IPS-20b (cell line): ENCODE data around the gene CATSPERB.

Source experiments
- H3K27ac ChIP-seq: one replicate; pipeline ENCODE4 v1.5.1; 2013; ENCODE audit warnings: low read length
- H3K27me3 ChIP-seq: 2 replicates; pipeline ENCODE4 v1.6.1; 2013; ENCODE audit warnings: mild to moderate bottlenecking, low read length, inconsistent platforms; ENCODE audit not compliant: insufficient read depth
- H3K36me3 ChIP-seq: 2 replicates; pipeline ENCODE4 v1.6.1; 2013; ENCODE audit warnings: low read depth, mild to moderate bottlenecking, inconsistent platforms, low read length, moderate library complexity; ENCODE audit not compliant: insufficient read depth
- H3K4me1 ChIP-seq: 2 replicates; pipeline ENCODE4 v1.6.1; 2013; ENCODE audit warnings: mild to moderate bottlenecking, control low read depth, inconsistent platforms, low read length, moderate library complexity; ENCODE audit not compliant: insufficient read depth
- H3K4me3 ChIP-seq: 2 replicates; pipeline ENCODE4 v1.5.1; 2013; ENCODE audit warnings: mild to moderate bottlenecking, low read length, inconsistent platforms
- H3K9ac ChIP-seq: 2 replicates; pipeline ENCODE4 v1.6.1; 2013; ENCODE audit warnings: low read depth, mild to moderate bottlenecking, inconsistent platforms, low read length, moderate library complexity
- H3K9me3 ChIP-seq: 2 replicates; pipeline ENCODE4 v1.6.1; 2013; ENCODE audit warnings: mild to moderate bottlenecking, low read depth, low read length, inconsistent platforms; ENCODE audit not compliant: insufficient read depth

The CATSPERB gene

DNA sequence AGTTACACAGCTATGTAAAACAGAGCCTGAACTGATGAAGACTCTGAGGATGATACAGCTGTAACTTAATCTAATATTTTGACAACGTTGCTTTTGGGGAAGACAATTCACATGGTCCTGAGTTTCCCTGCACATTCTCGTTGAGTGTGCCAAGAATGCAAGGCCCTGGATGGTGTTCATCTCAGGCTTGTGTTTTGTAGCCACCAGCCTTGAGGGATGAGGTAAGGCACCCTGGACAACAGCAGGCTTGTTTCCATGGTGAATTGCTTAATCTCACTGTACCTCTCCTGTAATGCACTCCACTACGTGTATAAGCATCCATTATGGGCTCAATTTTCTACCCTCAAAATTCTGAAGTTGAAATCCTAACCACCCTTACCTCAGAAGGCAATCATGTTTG, 2.1 kb downstream of the CATSPERB start:
- Histone ChIP-seq H3K27me3 (no peaks in the 10 kb centered on the region), H3K27ac (no peak overlapping the region), H3K36me3 (no peaks in the 10 kb centered on the region), H3K4me3 (no peak overlapping the region), H3K4me1 (no peaks in the 10 kb centered on the region), H3K9ac (no peak overlapping the region), H3K9me3 (no peaks in the 10 kb centered on the region)

DNA sequence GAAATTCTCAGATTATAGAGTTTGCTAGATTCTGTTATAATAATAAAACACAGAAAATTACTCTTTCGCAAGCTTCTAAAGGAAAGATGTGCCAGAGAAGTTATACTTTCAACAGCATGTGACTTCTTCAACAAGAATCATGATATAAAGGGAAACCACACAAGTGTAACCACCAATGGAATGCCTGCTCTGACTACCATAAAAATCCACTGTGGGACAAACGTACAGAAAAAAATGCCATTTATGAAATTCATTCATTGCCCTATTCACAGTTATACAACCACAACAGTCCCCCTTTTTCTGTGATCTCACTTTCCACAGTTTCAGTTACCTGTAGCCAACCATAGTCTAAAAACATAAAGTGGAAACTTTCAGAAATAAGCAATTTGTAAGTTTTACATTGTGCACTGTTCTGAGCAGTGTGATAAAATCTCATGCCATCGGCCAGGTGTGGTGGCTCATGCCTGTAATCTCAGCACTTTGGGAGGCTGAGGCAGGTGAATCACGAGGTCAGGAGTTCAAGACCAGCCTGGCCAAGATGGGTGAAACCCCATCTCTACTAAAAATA, 3.2 kb downstream of the CATSPERB start:
- no peak overlapping the region for H3K27ac ChIP-seq
- H3K36me3 ChIP-seq, result no peaks in the 10 kb centered on the region
- no peak overlapping the region for H3K4me3 ChIP-seq
- H3K27me3 ChIP-seq, result no peaks in the 10 kb centered on the region
- H3K9ac ChIP-seq, result no peak overlapping the region
- no peaks in the 10 kb centered on the region for H3K9me3 ChIP-seq
- no peaks in the 10 kb centered on the region for H3K4me1 ChIP-seq

GRCh38 chr14:91727121-91727520, 4.8 kb downstream of the CATSPERB start:
- no peaks in the 10 kb centered on the region for H3K27me3 ChIP-seq
- H3K36me3 ChIP-seq, result no peaks in the 10 kb centered on the region
- H3K9ac ChIP-seq, result no peak overlapping the region
- H3K9me3 ChIP-seq, result no peaks in the 10 kb centered on the region
- H3K4me3 ChIP-seq, result no peak overlapping the region
- no peaks in the 10 kb centered on the region for H3K4me1 ChIP-seq
- H3K27ac ChIP-seq, result no peak overlapping the region

GRCh38 chr14:91723501-91723900, 8.4 kb downstream of the CATSPERB start:
- H3K4me1 ChIP-seq, result no peaks in the 10 kb centered on the region
- H3K27ac ChIP-seq, result no peak overlapping the region
- no peaks in the 10 kb centered on the region for H3K9me3 ChIP-seq
- H3K27me3 ChIP-seq, result no peaks in the 10 kb centered on the region
- H3K4me3 ChIP-seq, result no peak overlapping the region
- no peak overlapping the region for H3K9ac ChIP-seq
- H3K36me3 ChIP-seq, result no peaks in the 10 kb centered on the region

GRCh38 chr14:91722386-91722785, 9.5 kb downstream of the CATSPERB start:
- H3K27me3 ChIP-seq, result no peaks in the 10 kb centered on the region
- H3K4me1 ChIP-seq, result no peaks in the 10 kb centered on the region
- H3K9me3 ChIP-seq, result no peaks in the 10 kb centered on the region
- H3K4me3 ChIP-seq, result no peak overlapping the region
- no peaks in the 10 kb centered on the region for H3K36me3 ChIP-seq
- no peak overlapping the region for H3K27ac ChIP-seq
- H3K9ac ChIP-seq, result no peak overlapping the region

GRCh38 chr14:91719839-91720238, 12.0 kb downstream of the CATSPERB start:
- H3K27me3 ChIP-seq, result no peaks in the 10 kb centered on the region
- no peaks in the 10 kb centered on the region for H3K36me3 ChIP-seq
- H3K4me3 ChIP-seq, result no peak overlapping the region
- no peaks in the 10 kb centered on the region for H3K4me1 ChIP-seq
- H3K9me3 ChIP-seq, result no peaks in the 10 kb centered on the region
- H3K9ac ChIP-seq, result no peak overlapping the region
- no peak overlapping the region for H3K27ac ChIP-seq

- no peak overlapping the region for H3K9ac ChIP-seq
- no peaks in the 10 kb centered on the region for H3K27me3 ChIP-seq
- H3K9me3 ChIP-seq, result no peaks in the 10 kb centered on the region
- no peaks in the 10 kb centered on the region for H3K36me3 ChIP-seq
- H3K4me3 ChIP-seq, result no peak overlapping the region
- H3K27ac ChIP-seq, result no peak overlapping the region
- H3K4me1 ChIP-seq, result no peaks in the 10 kb centered on the region
These were observed 14.9 kb downstream of the CATSPERB start for GRCh38 chr14:91716999-91717398.

- H3K36me3 ChIP-seq, result no peaks in the 10 kb centered on the region
- H3K9me3 ChIP-seq, result no peaks in the 10 kb centered on the region
- no peak overlapping the region for H3K9ac ChIP-seq
- H3K27me3 ChIP-seq, result no peaks in the 10 kb centered on the region
- H3K4me3 ChIP-seq, result no peak overlapping the region
- no peak overlapping the region for H3K27ac ChIP-seq
- no peaks in the 10 kb centered on the region for H3K4me1 ChIP-seq
These were observed 17.1 kb downstream of the CATSPERB start for GRCh38 chr14:91714805-91715204.

DNA sequence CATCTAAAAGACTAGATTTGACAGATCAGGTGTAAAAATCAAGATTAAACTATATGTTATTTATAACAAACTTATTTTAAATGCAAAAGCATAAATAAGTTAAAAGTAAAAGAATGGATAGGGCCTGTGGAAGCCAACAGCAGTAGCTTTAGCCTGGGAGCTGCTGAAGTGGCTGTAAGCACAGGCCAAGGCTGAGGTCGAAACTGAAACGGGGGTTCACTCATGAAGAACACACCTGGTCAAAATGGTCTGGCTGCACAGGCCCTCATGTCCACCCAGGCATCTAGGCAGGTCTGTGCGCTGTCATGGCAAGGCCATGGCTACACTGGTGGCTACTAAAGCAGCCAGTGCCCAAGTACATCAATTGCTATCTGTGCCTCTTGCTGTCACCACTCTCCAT, 23.1 kb downstream of the CATSPERB start:
- no peaks in the 10 kb centered on the region for H3K36me3 ChIP-seq
- H3K27me3 ChIP-seq, result no peaks in the 10 kb centered on the region
- no peak overlapping the region for H3K9ac ChIP-seq
- no peaks in the 10 kb centered on the region for H3K4me1 ChIP-seq
- H3K27ac ChIP-seq, result no peak overlapping the region
- H3K4me3 ChIP-seq, result no peak overlapping the region
- 0 out of 2 replicates have a peak, but pooled peaks cover 5% of the 10 kb centered on the region for H3K9me3 ChIP-seq

DNA sequence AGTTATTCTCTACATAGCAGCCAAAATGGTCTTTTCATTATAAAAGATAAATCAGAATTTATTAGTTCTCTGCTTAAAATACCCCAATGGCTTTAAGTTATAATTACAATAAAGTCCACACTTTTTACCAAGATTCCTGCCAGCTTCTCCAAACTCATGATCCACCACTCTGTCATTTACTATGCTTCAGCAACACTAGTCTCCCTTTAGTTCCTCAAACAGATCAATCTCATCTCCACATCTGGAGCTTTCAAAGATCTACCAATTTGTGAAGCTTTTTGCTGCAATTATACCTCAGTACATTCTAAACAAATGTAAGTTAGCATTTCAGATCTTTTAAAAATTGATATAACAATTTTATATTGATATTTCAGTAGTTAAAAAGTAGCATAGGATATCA, 24.9 kb downstream of the CATSPERB start:
- Histone ChIP-seq H3K9me3 (0 out of 2 replicates have a peak, but pooled peaks cover 5% of the 10 kb centered on the region), H3K4me3 (no peak overlapping the region), H3K27ac (no peak overlapping the region), H3K27me3 (no peaks in the 10 kb centered on the region), H3K36me3 (no peaks in the 10 kb centered on the region), H3K4me1 (no peaks in the 10 kb centered on the region), H3K9ac (no peak overlapping the region)

DNA sequence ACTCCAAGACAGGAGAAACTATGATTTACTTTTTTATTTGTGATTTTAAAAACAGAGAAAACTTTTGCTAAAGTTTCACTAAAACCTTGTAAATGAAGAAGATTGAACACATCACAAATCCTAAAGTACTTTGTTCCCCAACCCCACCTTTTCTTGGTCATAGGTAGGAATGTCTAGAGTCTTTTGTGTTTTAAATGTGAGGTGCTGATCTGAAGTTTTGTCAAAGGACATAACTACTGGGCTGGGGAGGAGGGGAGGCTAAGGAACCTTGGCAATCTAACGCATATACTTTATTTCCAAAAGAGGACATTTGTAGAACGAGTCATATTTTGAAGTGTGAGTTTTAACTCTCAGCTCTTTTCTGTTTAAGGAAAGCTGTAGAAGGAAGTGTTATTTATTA, 37.2 kb downstream of the CATSPERB start:
- H3K27me3 ChIP-seq, result no peaks in the 10 kb centered on the region
- no peak overlapping the region for H3K9ac ChIP-seq
- peaks cover 9% of the 10 kb centered on the region; the same call in 1 of the 2 replicates for H3K4me1 ChIP-seq
- peaks cover 10% of the 10 kb centered on the region; the same call in 1 of the 2 replicates for H3K9me3 ChIP-seq
- no peaks in the 10 kb centered on the region for H3K36me3 ChIP-seq
- H3K27ac ChIP-seq, result no peak overlapping the region
- peak overlapping the region; percentile 21; the same call in 1 of the 2 replicates for H3K4me3 ChIP-seq

DNA sequence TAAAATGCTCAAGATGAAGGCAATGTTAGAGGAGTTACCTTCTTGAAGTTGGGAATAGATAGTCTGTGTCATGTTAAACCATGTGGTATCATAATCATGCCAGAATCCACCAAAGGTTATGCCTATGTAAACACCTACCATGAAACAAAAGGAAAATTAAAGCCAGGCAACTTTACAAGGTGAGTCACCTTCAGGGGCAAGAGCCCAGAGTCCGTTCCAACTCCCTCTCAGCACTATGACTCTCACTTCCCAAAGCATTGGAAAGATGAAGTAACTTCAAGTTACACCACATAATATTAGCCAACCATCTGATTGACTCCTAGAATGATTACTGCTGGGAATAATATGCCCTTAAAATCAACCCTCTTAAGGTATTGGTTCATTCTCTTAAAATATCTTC, 38.5 kb downstream of the CATSPERB start:
- H3K9me3 ChIP-seq, result peaks cover 10% of the 10 kb centered on the region; the same call in 1 of the 2 replicates
- no peak overlapping the region for H3K9ac ChIP-seq
- no peaks in the 10 kb centered on the region for H3K36me3 ChIP-seq
- H3K27ac ChIP-seq, result no peak overlapping the region
- no peak overlapping the region for H3K4me3 ChIP-seq
- H3K4me1 ChIP-seq, result peaks cover 9% of the 10 kb centered on the region; the same call in 1 of the 2 replicates
- no peaks in the 10 kb centered on the region for H3K27me3 ChIP-seq
